GM21717 (cell line): ENCODE data around the gene DNASE1L2.

ENCODE experiments used
- ATAC-seq: cut with Tn5 transposase; IDR thresholded peaks from one replicate; pipeline ENCODE4 v1.9.1; 2021; ENCODE audit warnings: mild to moderate bottlenecking, moderate library complexity; ENCODE audit not compliant: unreplicated experiment

DNASE1L2 gene

GRCh38 chr16:2236337-2237101 lies at the start of gene DNASE1L2:
DNASE1L2 (plus strand) TSS chr16:2236444; CDS start chr16:2236817, 373 bp downstream.
- no peak for ATAC-seq

- ATAC-seq, result no peak
Measured at GRCh38 chr16:2186505-2186904, 49.7 kb upstream of the DNASE1L2 start.

GRCh38 chr16:2187212-2187611 lies 49.0 kb upstream of the DNASE1L2 start:
- ATAC-seq, result no peak

GRCh38 chr16:2188395-2188794 lies 47.8 kb upstream of the DNASE1L2 start:
- ATAC-seq, result no peak

- ATAC-seq, result no peak
Measured at GRCh38 chr16:2189252-2189893, 46.9 kb upstream of the DNASE1L2 start.

GRCh38 chr16:2190002-2190658 lies 46.1 kb upstream of the DNASE1L2 start:
- no peak for ATAC-seq

GRCh38 chr16:2190659-2191445 lies 45.4 kb upstream of the DNASE1L2 start:
- no peak for ATAC-seq

GRCh38 chr16:2191446-2191706 lies 44.9 kb upstream of the DNASE1L2 start:
- no peak for ATAC-seq

GRCh38 chr16:2194166-2194834 lies 41.9 kb upstream of the DNASE1L2 start:
- no peak for ATAC-seq

- ATAC-seq, result no peak
Measured at GRCh38 chr16:2194852-2195321, 41.4 kb upstream of the DNASE1L2 start.

- ATAC-seq, result no peak
Measured at GRCh38 chr16:2195322-2196161, 40.7 kb upstream of the DNASE1L2 start.

GRCh38 chr16:2196162-2196980 lies 39.9 kb upstream of the DNASE1L2 start, which contains the start of gene CASKIN1:
CASKIN1 (minus strand) TSS chr16:2196605; CDS start chr16:2196432, 173 bp downstream.
- no peak for ATAC-seq

- no peak for ATAC-seq
Measured at GRCh38 chr16:2196981-2197511, 39.2 kb upstream of the DNASE1L2 start.

GRCh38 chr16:2197765-2198164 lies 38.5 kb upstream of the DNASE1L2 start:
- ATAC-seq, result no peak

- no peak for ATAC-seq
Measured at GRCh38 chr16:2198283-2198682, 38.0 kb upstream of the DNASE1L2 start.

- ATAC-seq, result no peak
Measured at GRCh38 chr16:2199095-2199494, 37.1 kb upstream of the DNASE1L2 start.

- no peak for ATAC-seq
Measured at GRCh38 chr16:2199621-2200139, 36.6 kb upstream of the DNASE1L2 start.

GRCh38 chr16:2200313-2200712 lies 35.9 kb upstream of the DNASE1L2 start:
- ATAC-seq, result no peak
